Glutamatergic neuron (in vitro differentiated cells): ENCODE data around the gene GPHA2. TPM values are rescaled to one million over a fixed set of nuclear protein-coding genes. Genes with fewer than 3 reads are reported as not detected.
A peak's percentile ranks its signal among the peaks of the same experiment; 100 is the strongest.
"Not testable (repeated sequence)": the region's sequence is repeated elsewhere in the genome, so short reads cannot be mapped to it uniquely, and the experiment has no call there.

Experiments used
- DNase-seq: peaks from one replicate; pipeline ENCODE4 v3.0.0; 2022
- H3K27ac Mint-ChIP-seq: one replicate; pipeline ENCODE4 v1.8.0; 2020; ENCODE audit warnings: mild to moderate bottlenecking, mixed read lengths, inconsistent platforms; ENCODE audit not compliant: unreplicated experiment
- H3K27me3 Mint-ChIP-seq: one replicate; pipeline ENCODE4 v1.8.0; 2020; ENCODE audit warnings: mild to moderate bottlenecking, moderate library complexity, mixed read lengths, inconsistent platforms; ENCODE audit not compliant: unreplicated experiment
- H3K36me3 Mint-ChIP-seq: one replicate; pipeline ENCODE4 v1.8.0; 2020; ENCODE audit warnings: mild to moderate bottlenecking, mixed read lengths, inconsistent platforms; ENCODE audit not compliant: unreplicated experiment
- H3K4me1 Mint-ChIP-seq: one replicate; pipeline ENCODE4 v1.8.0; 2020; ENCODE audit warnings: mild to moderate bottlenecking, low read depth, mixed read lengths, inconsistent platforms; ENCODE audit not compliant: unreplicated experiment
- H3K4me3 Mint-ChIP-seq: one replicate; pipeline ENCODE4 v1.8.0; 2020; ENCODE audit warnings: mild to moderate bottlenecking, mixed read lengths, inconsistent platforms; ENCODE audit not compliant: unreplicated experiment
- H3K9me3 Mint-ChIP-seq: one replicate; pipeline ENCODE4 v1.8.0; 2020; ENCODE audit warnings: mild to moderate bottlenecking, moderate library complexity, mixed read lengths, inconsistent platforms; ENCODE audit not compliant: unreplicated experiment
- CTCF ChIP-seq: fragments of 200-600 bp; sonication (generic); IDR thresholded peaks from one replicate; pipeline ENCODE4 v1.5.0; 2021; ENCODE audit not compliant: partially characterized antibody, unreplicated experiment
- long read RNA-seq: library from polyadenylated mRNA; unstranded; transcript quantifications from one replicate; pipeline ENCODE4 v2.0.0, GENCODE V29; 2020; ENCODE audit not compliant: unreplicated experiment
- total RNA-seq: library from RNA; stranded (reverse); fragmentation: NEBNext Ultra II Directional; extraction: Animal tissue kit (Norgen Biotek cat#: 25700); gene quantifications from one replicate; pipeline ENCODE4 v1.2.1, GENCODE V29; 2021; ENCODE audit not compliant: unreplicated experiment

Gene GPHA2, protein sequence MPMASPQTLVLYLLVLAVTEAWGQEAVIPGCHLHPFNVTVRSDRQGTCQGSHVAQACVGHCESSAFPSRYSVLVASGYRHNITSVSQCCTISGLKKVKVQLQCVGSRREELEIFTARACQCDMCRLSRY
- total RNA-seq, result not detected
- long read RNA-seq, partial matches to known transcripts, result 0 of 1 reads
- long read RNA-seq, other reads (novel, unspliced or antisense), result 0 of 1 reads

DNA sequence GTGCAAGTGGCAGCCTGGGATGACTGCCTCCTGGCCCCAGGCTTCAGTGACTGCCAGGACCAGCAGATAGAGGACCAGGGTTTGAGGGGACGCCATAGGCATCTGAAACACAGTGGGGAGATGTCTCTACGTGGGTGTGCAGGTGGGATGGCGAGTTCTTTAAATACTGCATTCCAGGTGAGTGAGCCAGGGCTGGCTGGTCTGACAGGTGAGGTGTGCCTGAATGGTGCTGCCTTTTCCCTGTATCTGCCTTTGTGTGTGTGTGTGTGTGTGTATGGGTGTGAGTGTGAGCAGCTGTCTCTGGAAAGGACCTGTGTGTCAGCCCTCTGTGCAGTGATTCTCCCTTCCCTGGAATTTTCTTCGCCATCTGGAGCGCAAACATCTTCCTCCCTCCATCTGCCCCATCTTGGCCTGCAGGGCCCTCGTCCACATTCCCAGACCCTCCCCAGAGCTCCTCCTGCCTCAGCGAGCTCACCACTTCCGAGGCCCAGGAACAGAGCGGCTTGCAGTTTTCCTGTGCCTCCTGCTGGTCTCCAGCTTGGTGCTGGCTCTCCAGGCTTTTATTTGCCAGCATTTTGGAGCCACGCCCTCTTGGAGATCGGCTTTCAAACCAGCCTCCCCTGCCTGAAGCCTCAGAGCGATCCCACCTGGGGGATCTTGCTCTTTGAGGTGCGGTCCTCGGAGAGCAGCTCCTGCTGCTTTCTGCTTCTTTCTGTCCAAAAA is at the start of gene GPHA2:
Gene GPHA2 (minus strand): TSS at position 535 of the 723 bp plus-strand sequence. CDS start 433 bp downstream, at position 102.
- H3K36me3 Mint-ChIP-seq, result peaks cover 14% of the 10 kb centered on the region
- DNase-seq, result peak; percentile 64
- H3K9me3 Mint-ChIP-seq, result peaks cover 13% of the 10 kb centered on the region
- H3K27me3 Mint-ChIP-seq, result peaks cover 12% of the 10 kb centered on the region
- peak within 1 kb of the TSS; percentile 93 for H3K27ac Mint-ChIP-seq
- H3K4me3 Mint-ChIP-seq, result peak within 1 kb of the TSS; percentile 65
- peaks cover 46% of the 10 kb centered on the region for H3K4me1 Mint-ChIP-seq
- TF ChIP-seq CTCF, result no peak

DNA sequence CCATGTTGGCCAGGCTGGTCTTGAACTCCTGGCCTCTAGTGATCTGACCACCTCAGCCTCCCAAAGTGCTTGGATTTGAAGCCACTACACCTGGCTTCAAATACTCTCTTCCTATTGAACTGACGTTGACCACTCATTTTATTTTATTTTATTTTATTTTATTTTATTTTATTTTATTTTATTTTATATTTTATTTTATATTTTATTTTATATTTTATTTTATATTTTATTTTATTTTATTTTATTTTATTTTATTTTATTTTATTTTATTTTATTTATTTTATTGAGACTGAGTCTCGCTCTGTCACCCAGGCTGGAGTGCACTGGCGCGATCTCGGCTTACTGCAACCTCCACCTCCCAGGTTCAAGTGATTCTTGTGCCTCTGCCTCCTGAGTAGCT is 47.6 kb upstream of the GPHA2 start:
- not testable (repeated sequence) for H3K27me3 Mint-ChIP-seq, H3K36me3 Mint-ChIP-seq, H3K27ac Mint-ChIP-seq, H3K4me1 Mint-ChIP-seq, DNase-seq, H3K9me3 Mint-ChIP-seq, H3K4me3 Mint-ChIP-seq

GRCh38 chr11:64976651-64977050 is 41.0 kb upstream of the GPHA2 start:
- H3K9me3 Mint-ChIP-seq, result no peaks in the 10 kb centered on the region
- DNase-seq, result no peak
- TF ChIP-seq CTCF, result no peak
- H3K27me3 Mint-ChIP-seq, result peaks cover 3% of the 10 kb centered on the region
- no peak overlapping the region for H3K4me3 Mint-ChIP-seq
- peaks cover 5% of the 10 kb centered on the region for H3K36me3 Mint-ChIP-seq
- peaks cover 3% of the 10 kb centered on the region for H3K4me1 Mint-ChIP-seq
- no peak overlapping the region for H3K27ac Mint-ChIP-seq

DNA sequence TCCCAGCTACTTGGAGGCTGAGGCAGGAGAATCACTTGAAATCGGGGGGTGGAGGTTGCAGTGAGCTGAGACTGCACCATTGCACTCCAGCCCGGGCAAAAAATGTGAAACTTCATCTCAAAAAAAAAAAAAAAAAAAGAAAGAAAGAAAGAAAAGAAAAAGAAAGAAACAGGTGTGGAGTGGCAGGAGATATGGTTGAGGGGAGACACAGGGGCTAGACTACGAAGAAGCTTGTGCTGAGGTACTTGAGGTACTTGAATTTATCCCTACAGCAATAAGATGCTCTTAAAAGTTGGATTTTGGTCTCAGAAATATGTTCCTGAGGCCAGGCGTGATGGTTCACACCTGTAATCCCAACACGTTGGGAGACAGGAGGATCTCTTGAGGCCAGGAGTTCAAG is 38.4 kb upstream of the GPHA2 start:
- DNase-seq, result no peak
- Mint-ChIP-seq H3K36me3 (no peaks in the 10 kb centered on the region), H3K9me3 (peaks cover 2% of the 10 kb centered on the region), H3K27ac (no peak overlapping the region), H3K27me3 (peaks cover 8% of the 10 kb centered on the region), H3K4me1 (peaks cover 6% of the 10 kb centered on the region), H3K4me3 (no peak overlapping the region)
- TF ChIP-seq CTCF, result no peak

DNA sequence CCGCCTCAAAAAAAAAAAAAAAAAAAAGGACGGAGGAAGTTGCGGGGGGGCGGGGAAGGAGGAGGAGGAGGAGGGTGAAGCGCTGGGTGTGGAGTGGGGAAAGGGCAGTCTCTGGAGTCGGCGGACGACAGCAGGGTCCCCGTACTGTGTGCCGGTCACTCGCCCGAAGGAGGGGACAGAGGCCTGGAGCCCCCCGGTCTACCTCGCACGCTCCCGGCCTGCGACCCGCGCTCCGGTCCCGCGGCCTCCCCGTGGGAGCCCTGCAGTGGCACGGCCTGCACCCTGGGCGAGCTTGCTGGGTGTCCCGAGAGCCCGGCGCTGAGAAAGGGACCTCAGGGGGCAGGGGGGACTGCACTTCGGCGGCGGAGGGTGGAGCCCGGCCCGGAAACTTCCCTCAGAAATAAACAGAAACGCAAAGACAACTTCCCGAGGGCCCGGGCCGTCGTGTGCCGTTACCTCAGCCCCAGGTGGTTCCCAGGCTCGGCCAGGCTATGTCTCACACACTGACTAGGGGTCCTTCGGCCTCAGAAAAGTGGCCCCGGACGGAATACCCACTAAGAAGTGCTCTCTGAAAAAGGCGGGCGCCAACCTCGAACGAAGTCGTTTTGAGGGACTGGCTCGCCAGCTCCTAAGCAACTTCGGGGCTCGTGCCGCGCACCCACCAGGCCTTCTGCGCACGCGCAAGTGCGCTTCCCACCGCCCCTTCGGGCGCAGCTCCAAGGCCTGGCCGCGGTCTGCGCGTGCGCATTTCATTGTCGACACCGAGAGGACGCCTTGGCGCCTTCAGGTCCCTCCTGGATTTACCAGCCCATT is 35.9 kb upstream of the GPHA2 start, which contains the start of gene MAJIN:
Gene MAJIN (minus strand): TSS at position 688 of the 813 bp plus-strand sequence. CDS start 12,703 bp downstream, outside the sequence.
- peaks cover 5% of the 10 kb centered on the region for H3K4me1 Mint-ChIP-seq
- TF ChIP-seq CTCF, result no peak
- DNase-seq, result peak; percentile 67
- H3K4me3 Mint-ChIP-seq, result no peak within 1 kb of the TSS
- peaks cover 2% of the 10 kb centered on the region for H3K9me3 Mint-ChIP-seq
- no peaks in the 10 kb centered on the region for H3K36me3 Mint-ChIP-seq
- peaks cover 8% of the 10 kb centered on the region for H3K27me3 Mint-ChIP-seq
- H3K27ac Mint-ChIP-seq, result no peak within 1 kb of the TSS
